ENCODE results near the gene NAA38. TPM values are rescaled to one million over a fixed set of nuclear protein-coding genes. Genes with fewer than 3 reads are reported as not detected.

NAA38 gene
- total and polyA plus RNA-seq, 2 experiments from 2014 or later = 17.1 to 74.8 TPM

DNA sequence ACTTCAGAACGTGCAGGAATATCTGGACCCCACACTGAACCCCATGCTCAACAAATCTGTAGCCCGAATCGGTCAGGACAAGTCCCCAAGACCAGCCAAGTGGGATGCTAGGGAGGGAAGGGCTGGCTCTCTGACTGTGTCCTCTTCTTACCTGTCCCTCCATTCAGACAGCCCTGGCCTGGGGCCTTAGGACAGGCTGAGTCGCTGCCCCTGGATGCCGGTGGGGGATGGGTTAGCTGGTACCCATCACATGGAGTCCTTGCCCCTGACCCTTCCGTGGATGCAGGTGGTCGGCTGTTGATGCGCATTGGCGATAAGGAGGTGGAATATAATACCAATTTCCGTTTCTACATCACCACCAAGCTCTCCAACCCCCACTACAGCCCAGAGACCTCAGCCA lies 39.3 kb downstream of the NAA38 start:
- no peak for ATAC-seq

More for the DNA sequence above, 39.3 kb downstream of the NAA38 start:
- Mint-ChIP-seq H3K27me3 (ENCODE audit: insufficient read depth, low read depth, poor library complexity) (peaks cover 22% of the 10 kb centered on the region), H3K4me1 (no peaks in the 10 kb centered on the region; the same call in 2 of the 3 replicates), H3K9me3 (no peaks in the 10 kb centered on the region), H3K27ac (no peak overlapping the region), H3K36me3 (ENCODE audit: low read depth) (no peaks in the 10 kb centered on the region; the same call in 2 of the 3 replicates), H3K4me3 (no peak overlapping the region)
- H3F3A ChIP-seq (replicated peaks; ENCODE audit: low read depth) = no peaks in the 10 kb centered on the region
- no peaks in the 10 kb centered on the region for H3K27me3 ChIP-seq (ENCODE audit: insufficient read depth)
- no peaks in the 10 kb centered on the region for H4K20me1 ChIP-seq (replicated peaks; ENCODE audit: insufficient read depth)
- H3K4me3 ChIP-seq = no peak overlapping the region
- H3K4me2 ChIP-seq = no peak overlapping the region
- no peaks in the 10 kb centered on the region for H3K4me1 ChIP-seq (ENCODE audit: insufficient read depth)
- TF ChIP-seq CREB1 (CRISPR knock-in tag; IDR thresholded peaks at IDR 0.05; ENCODE audit: low read depth) (no peak), EZH2phosphoT487 (IDR thresholded peaks at IDR 0.05; ENCODE audit: unreplicated experiment) (no peak), JUNB (IDR thresholded peaks at IDR 0.05; ENCODE audit: unreplicated experiment) (no peak), ZNF331 (CRISPR knock-in tag; IDR thresholded peaks at IDR 0.05; ENCODE audit: low read depth) (no peak), ZNF114 (CRISPR knock-in tag; IDR thresholded peaks at IDR 0.05) (no peak), EZH2 (IDR thresholded peaks at IDR 0.05; ENCODE audit: low read depth, unreplicated experiment) (no peak), NANOG (IDR thresholded peaks at IDR 0.05; ENCODE audit: borderline replicate concordance) (no peak), POLR2AphosphoS5 (IDR thresholded peaks at IDR 0.05; ENCODE audit: low read depth) (no peak), STAT1 (IDR thresholded peaks at IDR 0.05; ENCODE audit: unreplicated experiment) (no peak)
- TF ChIP-seq, protein P1, sequence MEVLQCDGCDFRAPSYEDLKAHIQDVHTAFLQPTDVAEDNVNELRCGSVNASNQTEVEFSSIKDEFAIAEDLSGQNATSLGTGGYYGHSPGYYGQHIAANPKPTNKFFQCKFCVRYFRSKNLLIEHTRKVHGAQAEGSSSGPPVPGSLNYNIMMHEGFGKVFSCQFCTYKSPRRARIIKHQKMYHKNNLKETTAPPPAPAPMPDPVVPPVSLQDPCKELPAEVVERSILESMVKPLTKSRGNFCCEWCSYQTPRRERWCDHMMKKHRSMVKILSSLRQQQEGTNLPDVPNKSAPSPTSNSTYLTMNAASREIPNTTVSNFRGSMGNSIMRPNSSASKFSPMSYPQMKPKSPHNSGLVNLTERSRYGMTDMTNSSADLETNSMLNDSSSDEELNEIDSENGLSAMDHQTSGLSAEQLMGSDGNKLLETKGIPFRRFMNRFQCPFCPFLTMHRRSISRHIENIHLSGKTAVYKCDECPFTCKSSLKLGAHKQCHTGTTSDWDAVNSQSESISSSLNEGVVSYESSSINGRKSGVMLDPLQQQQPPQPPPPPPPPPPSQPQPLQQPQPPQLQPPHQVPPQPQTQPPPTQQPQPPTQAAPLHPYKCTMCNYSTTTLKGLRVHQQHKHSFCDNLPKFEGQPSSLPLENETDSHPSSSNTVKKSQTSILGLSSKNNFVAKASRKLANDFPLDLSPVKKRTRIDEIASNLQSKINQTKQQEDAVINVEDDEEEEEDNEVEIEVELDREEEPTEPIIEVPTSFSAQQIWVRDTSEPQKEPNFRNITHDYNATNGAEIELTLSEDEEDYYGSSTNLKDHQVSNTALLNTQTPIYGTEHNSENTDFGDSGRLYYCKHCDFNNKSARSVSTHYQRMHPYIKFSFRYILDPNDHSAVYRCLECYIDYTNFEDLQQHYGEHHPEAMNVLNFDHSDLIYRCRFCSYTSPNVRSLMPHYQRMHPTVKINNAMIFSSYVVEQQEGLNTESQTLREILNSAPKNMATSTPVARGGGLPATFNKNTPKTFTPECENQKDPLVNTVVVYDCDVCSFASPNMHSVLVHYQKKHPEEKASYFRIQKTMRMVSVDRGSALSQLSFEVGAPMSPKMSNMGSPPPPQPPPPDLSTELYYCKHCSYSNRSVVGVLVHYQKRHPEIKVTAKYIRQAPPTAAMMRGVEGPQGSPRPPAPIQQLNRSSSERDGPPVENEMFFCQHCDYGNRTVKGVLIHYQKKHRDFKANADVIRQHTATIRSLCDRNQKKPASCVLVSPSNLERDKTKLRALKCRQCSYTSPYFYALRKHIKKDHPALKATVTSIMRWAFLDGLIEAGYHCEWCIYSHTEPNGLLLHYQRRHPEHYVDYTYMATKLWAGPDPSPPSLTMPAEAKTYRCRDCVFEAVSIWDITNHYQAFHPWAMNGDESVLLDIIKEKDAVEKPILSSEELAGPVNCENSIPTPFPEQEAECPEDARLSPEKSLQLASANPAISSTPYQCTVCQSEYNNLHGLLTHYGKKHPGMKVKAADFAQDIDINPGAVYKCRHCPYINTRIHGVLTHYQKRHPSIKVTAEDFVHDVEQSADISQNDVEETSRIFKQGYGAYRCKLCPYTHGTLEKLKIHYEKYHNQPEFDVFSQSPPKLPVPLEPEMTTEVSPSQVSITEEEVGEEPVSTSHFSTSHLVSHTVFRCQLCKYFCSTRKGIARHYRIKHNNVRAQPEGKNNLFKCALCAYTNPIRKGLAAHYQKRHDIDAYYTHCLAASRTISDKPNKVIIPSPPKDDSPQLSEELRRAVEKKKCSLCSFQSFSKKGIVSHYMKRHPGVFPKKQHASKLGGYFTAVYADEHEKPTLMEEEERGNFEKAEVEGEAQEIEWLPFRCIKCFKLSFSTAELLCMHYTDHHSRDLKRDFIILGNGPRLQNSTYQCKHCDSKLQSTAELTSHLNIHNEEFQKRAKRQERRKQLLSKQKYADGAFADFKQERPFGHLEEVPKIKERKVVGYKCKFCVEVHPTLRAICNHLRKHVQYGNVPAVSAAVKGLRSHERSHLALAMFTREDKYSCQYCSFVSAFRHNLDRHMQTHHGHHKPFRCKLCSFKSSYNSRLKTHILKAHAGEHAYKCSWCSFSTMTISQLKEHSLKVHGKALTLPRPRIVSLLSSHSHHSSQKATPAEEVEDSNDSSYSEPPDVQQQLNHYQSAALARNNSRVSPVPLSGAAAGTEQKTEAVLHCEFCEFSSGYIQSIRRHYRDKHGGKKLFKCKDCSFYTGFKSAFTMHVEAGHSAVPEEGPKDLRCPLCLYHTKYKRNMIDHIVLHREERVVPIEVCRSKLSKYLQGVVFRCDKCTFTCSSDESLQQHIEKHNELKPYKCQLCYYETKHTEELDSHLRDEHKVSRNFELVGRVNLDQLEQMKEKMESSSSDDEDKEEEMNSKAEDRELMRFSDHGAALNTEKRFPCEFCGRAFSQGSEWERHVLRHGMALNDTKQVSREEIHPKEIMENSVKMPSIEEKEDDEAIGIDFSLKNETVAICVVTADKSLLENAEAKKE (CRISPR knock-in tag; IDR thresholded peaks at IDR 0.05) = no peak
- TF ChIP-seq, protein P2, sequence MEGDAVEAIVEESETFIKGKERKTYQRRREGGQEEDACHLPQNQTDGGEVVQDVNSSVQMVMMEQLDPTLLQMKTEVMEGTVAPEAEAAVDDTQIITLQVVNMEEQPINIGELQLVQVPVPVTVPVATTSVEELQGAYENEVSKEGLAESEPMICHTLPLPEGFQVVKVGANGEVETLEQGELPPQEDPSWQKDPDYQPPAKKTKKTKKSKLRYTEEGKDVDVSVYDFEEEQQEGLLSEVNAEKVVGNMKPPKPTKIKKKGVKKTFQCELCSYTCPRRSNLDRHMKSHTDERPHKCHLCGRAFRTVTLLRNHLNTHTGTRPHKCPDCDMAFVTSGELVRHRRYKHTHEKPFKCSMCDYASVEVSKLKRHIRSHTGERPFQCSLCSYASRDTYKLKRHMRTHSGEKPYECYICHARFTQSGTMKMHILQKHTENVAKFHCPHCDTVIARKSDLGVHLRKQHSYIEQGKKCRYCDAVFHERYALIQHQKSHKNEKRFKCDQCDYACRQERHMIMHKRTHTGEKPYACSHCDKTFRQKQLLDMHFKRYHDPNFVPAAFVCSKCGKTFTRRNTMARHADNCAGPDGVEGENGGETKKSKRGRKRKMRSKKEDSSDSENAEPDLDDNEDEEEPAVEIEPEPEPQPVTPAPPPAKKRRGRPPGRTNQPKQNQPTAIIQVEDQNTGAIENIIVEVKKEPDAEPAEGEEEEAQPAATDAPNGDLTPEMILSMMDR (conservative IDR thresholded peaks at IDR 0.05; ENCODE audit: low read depth in 2 of 2) = no peak
- TF ChIP-seq, protein P3, sequence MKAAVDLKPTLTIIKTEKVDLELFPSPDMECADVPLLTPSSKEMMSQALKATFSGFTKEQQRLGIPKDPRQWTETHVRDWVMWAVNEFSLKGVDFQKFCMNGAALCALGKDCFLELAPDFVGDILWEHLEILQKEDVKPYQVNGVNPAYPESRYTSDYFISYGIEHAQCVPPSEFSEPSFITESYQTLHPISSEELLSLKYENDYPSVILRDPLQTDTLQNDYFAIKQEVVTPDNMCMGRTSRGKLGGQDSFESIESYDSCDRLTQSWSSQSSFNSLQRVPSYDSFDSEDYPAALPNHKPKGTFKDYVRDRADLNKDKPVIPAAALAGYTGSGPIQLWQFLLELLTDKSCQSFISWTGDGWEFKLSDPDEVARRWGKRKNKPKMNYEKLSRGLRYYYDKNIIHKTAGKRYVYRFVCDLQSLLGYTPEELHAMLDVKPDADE (IDR thresholded peaks at IDR 0.05) = no peak
- TF ChIP-seq, protein P4, sequence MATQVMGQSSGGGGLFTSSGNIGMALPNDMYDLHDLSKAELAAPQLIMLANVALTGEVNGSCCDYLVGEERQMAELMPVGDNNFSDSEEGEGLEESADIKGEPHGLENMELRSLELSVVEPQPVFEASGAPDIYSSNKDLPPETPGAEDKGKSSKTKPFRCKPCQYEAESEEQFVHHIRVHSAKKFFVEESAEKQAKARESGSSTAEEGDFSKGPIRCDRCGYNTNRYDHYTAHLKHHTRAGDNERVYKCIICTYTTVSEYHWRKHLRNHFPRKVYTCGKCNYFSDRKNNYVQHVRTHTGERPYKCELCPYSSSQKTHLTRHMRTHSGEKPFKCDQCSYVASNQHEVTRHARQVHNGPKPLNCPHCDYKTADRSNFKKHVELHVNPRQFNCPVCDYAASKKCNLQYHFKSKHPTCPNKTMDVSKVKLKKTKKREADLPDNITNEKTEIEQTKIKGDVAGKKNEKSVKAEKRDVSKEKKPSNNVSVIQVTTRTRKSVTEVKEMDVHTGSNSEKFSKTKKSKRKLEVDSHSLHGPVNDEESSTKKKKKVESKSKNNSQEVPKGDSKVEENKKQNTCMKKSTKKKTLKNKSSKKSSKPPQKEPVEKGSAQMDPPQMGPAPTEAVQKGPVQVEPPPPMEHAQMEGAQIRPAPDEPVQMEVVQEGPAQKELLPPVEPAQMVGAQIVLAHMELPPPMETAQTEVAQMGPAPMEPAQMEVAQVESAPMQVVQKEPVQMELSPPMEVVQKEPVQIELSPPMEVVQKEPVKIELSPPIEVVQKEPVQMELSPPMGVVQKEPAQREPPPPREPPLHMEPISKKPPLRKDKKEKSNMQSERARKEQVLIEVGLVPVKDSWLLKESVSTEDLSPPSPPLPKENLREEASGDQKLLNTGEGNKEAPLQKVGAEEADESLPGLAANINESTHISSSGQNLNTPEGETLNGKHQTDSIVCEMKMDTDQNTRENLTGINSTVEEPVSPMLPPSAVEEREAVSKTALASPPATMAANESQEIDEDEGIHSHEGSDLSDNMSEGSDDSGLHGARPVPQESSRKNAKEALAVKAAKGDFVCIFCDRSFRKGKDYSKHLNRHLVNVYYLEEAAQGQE (IDR thresholded peaks at IDR 0.05; ENCODE audit: unreplicated experiment) = no peak
- H3K79me2 ChIP-seq (replicated peaks; ENCODE audit: insufficient read depth) = no peaks in the 10 kb centered on the region
- DNase-seq (ENCODE audit: low spot score) = no peak
- H3K36me3 ChIP-seq (ENCODE audit: insufficient read depth) = no peaks in the 10 kb centered on the region
- H3K9me2 ChIP-seq (ENCODE audit: insufficient read depth) = no peaks in the 10 kb centered on the region
- no peak overlapping the region for H3K27ac ChIP-seq (ENCODE audit: low read depth)
- no peak overlapping the region for H2AFZ ChIP-seq
